Measurements from ENCODE around the gene FBXW12.

DNA sequence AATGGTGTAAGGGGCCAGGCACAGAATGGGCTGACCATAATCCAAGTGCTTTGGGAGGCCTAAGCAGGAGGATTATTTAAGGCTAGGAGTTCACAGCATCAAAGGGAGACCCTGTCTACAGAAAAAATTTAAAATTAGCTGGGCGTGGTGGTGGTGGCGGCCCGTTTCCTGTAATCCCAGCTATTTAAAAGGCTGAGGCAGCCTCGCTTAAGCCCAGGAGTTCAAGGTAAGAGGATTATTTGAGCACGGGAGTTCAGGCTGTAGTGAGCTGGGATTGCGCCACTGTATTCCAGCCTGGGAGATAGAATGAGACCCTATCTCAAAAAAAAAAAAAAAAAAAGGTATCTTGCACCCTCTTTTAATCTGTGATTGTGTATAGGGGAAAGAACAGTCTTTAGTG, 69.9 kb downstream of the FBXW12 start:
- TF ChIP-seq, protein P1, sequence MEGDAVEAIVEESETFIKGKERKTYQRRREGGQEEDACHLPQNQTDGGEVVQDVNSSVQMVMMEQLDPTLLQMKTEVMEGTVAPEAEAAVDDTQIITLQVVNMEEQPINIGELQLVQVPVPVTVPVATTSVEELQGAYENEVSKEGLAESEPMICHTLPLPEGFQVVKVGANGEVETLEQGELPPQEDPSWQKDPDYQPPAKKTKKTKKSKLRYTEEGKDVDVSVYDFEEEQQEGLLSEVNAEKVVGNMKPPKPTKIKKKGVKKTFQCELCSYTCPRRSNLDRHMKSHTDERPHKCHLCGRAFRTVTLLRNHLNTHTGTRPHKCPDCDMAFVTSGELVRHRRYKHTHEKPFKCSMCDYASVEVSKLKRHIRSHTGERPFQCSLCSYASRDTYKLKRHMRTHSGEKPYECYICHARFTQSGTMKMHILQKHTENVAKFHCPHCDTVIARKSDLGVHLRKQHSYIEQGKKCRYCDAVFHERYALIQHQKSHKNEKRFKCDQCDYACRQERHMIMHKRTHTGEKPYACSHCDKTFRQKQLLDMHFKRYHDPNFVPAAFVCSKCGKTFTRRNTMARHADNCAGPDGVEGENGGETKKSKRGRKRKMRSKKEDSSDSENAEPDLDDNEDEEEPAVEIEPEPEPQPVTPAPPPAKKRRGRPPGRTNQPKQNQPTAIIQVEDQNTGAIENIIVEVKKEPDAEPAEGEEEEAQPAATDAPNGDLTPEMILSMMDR (IDR thresholded peaks at IDR 0.05) = no peak
- no peak for TF ChIP-seq EZH2 (IDR thresholded peaks at IDR 0.05)

Measured in neural progenitor cell (in vitro differentiated cells).